H1 (cell line): ENCODE results near the gene NREP. TPM values are rescaled to one million over a fixed set of nuclear protein-coding genes. Genes with fewer than 3 reads are reported as not detected.

ENCODE experiments used
- CTCF ChIA-PET: fragments of 300-600 bp; sonication (Branson Sonifier 250); formaldehyde crosslinking; loops from one replicate; lab custom pipeline; 2021; ENCODE audit not compliant: partially characterized antibody; lab: Charles Lee
- POLR2A ChIA-PET: fragments of 300-600 bp; sonication (Branson Sonifier 250); formaldehyde crosslinking; loops from one replicate; lab custom pipeline; 2021; ENCODE audit warnings: inconsistent platforms; ENCODE audit not compliant: partially characterized antibody; lab: Charles Lee
- DNase-seq, 2 experiments: peaks; one replicate each; pipeline versions ENCODE4 v3.0.0 to v3.0.0-alpha.2; 2010 to 2022; ENCODE audit warnings: low spot score in 2 of 2, low read depth in 1 of 2, mixed read lengths in 1 of 2
- FAIRE-seq: peaks from 2 replicates; lab custom pipeline; 2011; peaks lifted over from hg19 to GRCh38; lab: Jason Lieb, UNC
- H2AFZ ChIP-seq: 2 replicates; pipeline ENCODE4 v1.8.1; 2012; ENCODE audit warnings: low read length, inconsistent platforms
- H2AK5ac ChIP-seq: 2 replicates; pipeline ENCODE4 v1.6.1; 2013; ENCODE audit warnings: low read depth, low read length
- H2BK120ac ChIP-seq: replicated peaks from 2 replicates; pipeline ENCODE3; 2013; ENCODE audit warnings: low read depth, low read length, inconsistent platforms
- H2BK12ac ChIP-seq: 2 replicates; pipeline ENCODE4 v1.6.1; 2013; ENCODE audit warnings: low read depth, low read length
- H2BK15ac ChIP-seq: 2 replicates; pipeline ENCODE4 v1.6.1; 2013; ENCODE audit warnings: low read length
- H2BK20ac ChIP-seq: 2 replicates; pipeline ENCODE4 v1.6.1; 2013; ENCODE audit warnings: low read length
- H2BK5ac ChIP-seq: 2 replicates; pipeline ENCODE4 v1.6.1; 2013; ENCODE audit warnings: low read depth, low read length
- H3K14ac ChIP-seq: 2 replicates; pipeline ENCODE4 v1.6.1; 2013; ENCODE audit warnings: inconsistent platforms; ENCODE audit not compliant: insufficient read length
- H3K18ac ChIP-seq: 2 replicates; pipeline ENCODE4 v1.6.1; 2013; ENCODE audit warnings: low read length; ENCODE audit errors: extremely low read depth
- H3K23ac ChIP-seq: 2 replicates; pipeline ENCODE4 v1.6.1; 2013; ENCODE audit warnings: inconsistent platforms; ENCODE audit not compliant: insufficient read length
- H3K23me2 ChIP-seq: 2 replicates; pipeline ENCODE4 v1.6.1; 2013; ENCODE audit warnings: low read depth, low read length
- H3K27ac ChIP-seq: 2 replicates; pipeline ENCODE4 v1.6.1; 2011; ENCODE audit warnings: low read depth, low read length, inconsistent platforms
- H3K27me3 ChIP-seq, 4 experiments: replicated peaks in 1 of 4; 1 replicate in 1 of 4; 2 replicates in 3 of 4; pipeline versions ENCODE4 v1.6.1 to v1.8.1; 2011 to 2013; ENCODE audit warnings: low read length in 3 of 4, mild to moderate bottlenecking in 3 of 4, inconsistent platforms in 2 of 4, mixed read lengths in 2 of 4, moderate library complexity in 1 of 4; ENCODE audit not compliant: control insufficient read depth in 3 of 4, insufficient read depth in 3 of 4; ENCODE audit errors: extremely low read depth in 1 of 4
- H3K36me3 ChIP-seq, 4 experiments: 2 replicates each; pipeline versions ENCODE4 v1.6.1 to v1.8.1; 2011 to 2013; ENCODE audit warnings: mild to moderate bottlenecking in 4 of 4, low read length in 3 of 4, moderate library complexity in 2 of 4, control low read depth in 1 of 4, inconsistent platforms in 1 of 4; ENCODE audit not compliant: insufficient read depth in 4 of 4, control insufficient read depth in 2 of 4
- H3K4ac ChIP-seq: replicated peaks from 2 replicates; pipeline ENCODE3; 2013; ENCODE audit warnings: low read length, low read depth, mixed read lengths, inconsistent platforms; ENCODE audit not compliant: insufficient read length
- H3K4me1 ChIP-seq, 4 experiments: replicated peaks in 1 of 4; 1 replicate in 1 of 4; 2 replicates in 3 of 4; pipeline versions ENCODE4 v1.6.1 to v1.8.1; 2011 to 2013; ENCODE audit warnings: low read length in 3 of 4, inconsistent platforms in 2 of 4, mixed read lengths in 1 of 4; ENCODE audit not compliant: insufficient read depth in 4 of 4, control insufficient read depth in 3 of 4
- H3K4me2 ChIP-seq, 2 experiments: 2 replicates each; pipeline versions ENCODE4 v1.6.1 to v1.8.1; 2011 to 2013; ENCODE audit warnings: low read depth in 2 of 2, low read length in 2 of 2, control low read depth in 1 of 2, inconsistent platforms in 1 of 2, mild to moderate bottlenecking in 1 of 2; ENCODE audit not compliant: insufficient read depth in 1 of 2
- H3K4me3 ChIP-seq, 4 experiments: fragments of 200-600, 300-600 bp in 1 of 4; sonication (generic), shearing (Covaris generic), sonication (Bioruptor Twin) in 1 of 4; 2 replicates each; pipeline versions ENCODE4 v1.5.1 to v1.8.1; 2011 to 2016; ENCODE audit warnings: low read length in 4 of 4, low read depth in 3 of 4, control low read depth in 2 of 4, inconsistent platforms in 2 of 4, mild to moderate bottlenecking in 2 of 4, mixed read lengths in 1 of 4, moderate library complexity in 1 of 4; ENCODE audit not compliant: insufficient read depth in 2 of 4; ENCODE audit errors: extremely low read depth in 1 of 4
- H3K56ac ChIP-seq: replicated peaks from 2 replicates; pipeline ENCODE3; 2013; ENCODE audit warnings: low read depth, mild to moderate bottlenecking, mixed read lengths, low read length, inconsistent platforms; ENCODE audit not compliant: insufficient read length
- H3K79me1 ChIP-seq: 2 replicates; pipeline ENCODE4 v1.6.1; 2013; ENCODE audit warnings: low read depth, low read length, control low read depth
- H3K79me2 ChIP-seq, 2 experiments: 2 replicates each; pipeline versions ENCODE4 v1.6.1 to v1.8.1; 2012 to 2013; ENCODE audit warnings: low read length in 2 of 2, mild to moderate bottlenecking in 2 of 2, inconsistent platforms in 1 of 2; ENCODE audit not compliant: insufficient read depth in 2 of 2, control insufficient read depth in 1 of 2
- H3K9ac ChIP-seq, 4 experiments: replicated peaks in 1 of 4; 1 replicate in 1 of 4; 2 replicates in 3 of 4; pipeline versions ENCODE4 v1.6.1 to v1.8.1; 2011 to 2013; ENCODE audit warnings: low read depth in 3 of 4, low read length in 3 of 4, control low read depth in 2 of 4, mild to moderate bottlenecking in 2 of 4, moderate library complexity in 2 of 4, inconsistent platforms in 1 of 4; ENCODE audit errors: extremely low read depth in 1 of 4
- H3K9me3 ChIP-seq, 2 experiments: 2 replicates each; pipeline versions ENCODE4 v1.6.1 to v1.8.1; 2012 to 2013; ENCODE audit warnings: mild to moderate bottlenecking in 2 of 2, moderate library complexity in 2 of 2, control low read depth in 1 of 2, inconsistent platforms in 1 of 2, low read depth in 1 of 2, low read length in 1 of 2, mixed read lengths in 1 of 2; ENCODE audit not compliant: insufficient read depth in 2 of 2
- H4K20me1 ChIP-seq, 2 experiments: replicated peaks in 1 of 2; 2 replicates each; pipeline versions ENCODE3 to v1.8.1; 2011 to 2013; ENCODE audit warnings: inconsistent platforms in 2 of 2, low read length in 2 of 2, mild to moderate bottlenecking in 1 of 2; ENCODE audit not compliant: insufficient read depth in 2 of 2, control insufficient read depth in 1 of 2
- H4K5ac ChIP-seq: 2 replicates; pipeline ENCODE4 v1.6.1; 2013; ENCODE audit warnings: low read length, low read depth, mixed read lengths, inconsistent platforms; ENCODE audit not compliant: insufficient read length
- H4K8ac ChIP-seq: 2 replicates; pipeline ENCODE4 v1.8.0; 2013; ENCODE audit warnings: mild to moderate bottlenecking, moderate library complexity, low read length, inconsistent platforms; ENCODE audit not compliant: insufficient read depth; ENCODE audit errors: extremely low read depth
- H4K91ac ChIP-seq: replicated peaks from 2 replicates; pipeline ENCODE3; 2013; ENCODE audit warnings: low read length, mixed read lengths, inconsistent platforms; ENCODE audit not compliant: insufficient read length
- ATF2 ChIP-seq: IDR thresholded peaks from 2 replicates; pipeline ENCODE4 v1.6.1; 2012; ENCODE audit warnings: low read length, inconsistent platforms
- BRCA1 ChIP-seq: IDR thresholded peaks from 2 replicates; pipeline ENCODE4 v1.6.1; 2012; ENCODE audit warnings: low read depth, low read length, improper control_type of control experiment
- CHD1 ChIP-seq: IDR thresholded peaks from 2 replicates; pipeline ENCODE4 v1.6.1; 2012; ENCODE audit warnings: low read depth, low read length, improper control_type of control experiment
- CTBP2 ChIP-seq: IDR thresholded peaks from 2 replicates; pipeline ENCODE4 v1.7.0; 2011; ENCODE audit warnings: borderline replicate concordance, mild to moderate bottlenecking, moderate library complexity, mixed read lengths, low read length; ENCODE audit not compliant: insufficient read depth, insufficient read length
- HDAC6 ChIP-seq: IDR thresholded peaks from one replicate; pipeline ENCODE4 v1.7.1; 2012; ENCODE audit warnings: low read depth, mild to moderate bottlenecking, inconsistent platforms, low read length, moderate library complexity
- JUN ChIP-seq: IDR thresholded peaks from 2 replicates; pipeline ENCODE4 v1.6.1; 2011; ENCODE audit warnings: low read depth, mild to moderate bottlenecking, improper control_type of control experiment, low read length
- RFX5 ChIP-seq: IDR thresholded peaks from 2 replicates; pipeline ENCODE4 v1.6.1; 2011; ENCODE audit warnings: low read depth, low read length, improper control_type of control experiment, borderline replicate concordance
- SP2 ChIP-seq: IDR thresholded peaks from 2 replicates; pipeline ENCODE4 v1.6.1; 2012; ENCODE audit warnings: mild to moderate bottlenecking, low read length, inconsistent platforms
- SUZ12 ChIP-seq: fragments of 200-600 bp; sonication (generic); IDR thresholded peaks from 2 replicates; pipeline ENCODE4 v1.6.1; 2012; ENCODE audit warnings: mild to moderate bottlenecking, inconsistent platforms, low read length, moderate library complexity, mixed read lengths
- TAF1 ChIP-seq: IDR thresholded peaks from 2 replicates; pipeline ENCODE4 v1.6.1; 2011; ENCODE audit warnings: mild to moderate bottlenecking, low read depth, low read length
- TBP ChIP-seq: IDR thresholded peaks from 2 replicates; pipeline ENCODE4 v1.6.1; 2011; ENCODE audit warnings: low read depth, low read length, improper control_type of control experiment
- ZNF274 ChIP-seq: IDR thresholded peaks from 2 replicates; pipeline ENCODE4 v1.7.0; 2012; ENCODE audit warnings: low read length, borderline replicate concordance; ENCODE audit errors: extremely low read depth
- WGBS, 2 experiments: shearing (Covaris generic) in 1 of 2; methylation state at CpG; one replicate each; pipeline versions ENCODE4 v1.1.6 to v1.1.7; 2013 to 2015; ENCODE audit warnings: low lambda C conversion rate in 2 of 2, mixed read lengths in 2 of 2, inconsistent platforms in 1 of 2, low coverage in 1 of 2, missing lambda C conversion rate in 1 of 2; ENCODE audit not compliant: insufficient replicate concordance in 2 of 2, insufficient coverage in 1 of 2, insufficient read length in 1 of 2; ENCODE audit errors: extremely low coverage in 1 of 2, missing lambda C conversion rate in 1 of 2; 5-methylcytosine and 5-hydroxymethylcytosine counted together
- polyA plus RNA-seq, 7 experiments: library from polyadenylated mRNA; depleted of rRNA in 3 of 7; stranded (reverse) in 5 of 7; unstranded in 2 of 7; fragments of >200 nt in 5 of 7; fragments of 200-250 nt in 2 of 7; gene quantifications; 1 replicate in 5 of 7; 2 replicates in 1 of 7; 4 replicates in 1 of 7; pipeline versions ENCODE4 v1.2.1 to v1.2.3, GENCODE V29; 2011 to 2013; ENCODE audit warnings: missing spikeins in 2 of 7, mixed read lengths in 2 of 7
- total RNA-seq: library from RNA; stranded (reverse); fragmentation: NEBNext Ultra II Directional; extraction: Animal tissue kit (Norgen Biotek cat#: 25700); gene quantifications from 2 replicates; pipeline ENCODE4 v1.2.1, GENCODE V29; 2021

NREP gene
- total and polyA plus RNA-seq, 2 of the 8 experiments (the other 6 are each of a cell fraction or from before 2014, with no cell fraction given) = 254 to 301 TPM

- peak overlapping the region; percentile 50 to 99 (median 74) for H3K4me3 ChIP-seq
- H3K4me2 ChIP-seq = peak overlapping the region; percentile 80 to 90
- H2BK5ac ChIP-seq = peak overlapping the region; percentile 92
- no peaks in the 10 kb centered on the region for H3K79me1 ChIP-seq
- H3K27me3 ChIP-seq = no peaks in the 10 kb centered on the region; a peak in 1 of 7 replicates
- no peak overlapping the region for H2BK120ac ChIP-seq
- ChIA-PET POLR2A (interaction anchor here (0.7 to 3.7 kb wide), 23 partner anchors 8 to 406 kb away, joined by 3 to 28 read pairs (median 5); partner anchors contain the start of gene STARD4), CTCF (interaction anchor here (0.8 to 2.4 kb wide), 3 partner anchors 9 to 207 kb away, joined by 3 to 6 read pairs (median 3); no protein-coding TSS in a partner anchor)
- peaks cover 0 to 36% of the 10 kb centered on the region in 2 experiments; a peak in 3 of 4 replicates for H3K79me2 ChIP-seq
- 5% methylated on average over 5 of the region's 5 CpGs; no CpG with 5 or more reads in 1 of the 2 experiments for WGBS, 2 experiments
- FAIRE-seq (no peak), DNase-seq (no peak)
- no peak overlapping the region; the same call in 1 of the 2 replicates for H2BK15ac ChIP-seq
- H3K18ac ChIP-seq = peak overlapping the region; percentile 52; the same call in 1 of the 2 replicates
- peak overlapping the region; percentile 83 for H4K91ac ChIP-seq
- no peak overlapping the region for H2AFZ ChIP-seq
- H3K9ac ChIP-seq = peak overlapping the region; percentile 70 to 97 (median 85); a peak in 6 of 7 replicates
- peak overlapping the region; percentile 60 for H3K56ac ChIP-seq
- H3K27ac ChIP-seq = peak overlapping the region; percentile 94
- peaks cover 4% of the 10 kb centered on the region for H3K23me2 ChIP-seq
- no peak overlapping the region for H3K14ac ChIP-seq
- no peak overlapping the region for H2BK20ac ChIP-seq
- peak overlapping the region; percentile 100; the same call in 1 of the 2 replicates for H4K8ac ChIP-seq
- no peak overlapping the region; the same call in 1 of the 2 replicates for H2BK12ac ChIP-seq
- peaks cover 0 to 10% (median 0%) of the 10 kb centered on the region in 4 experiments; a peak in 3 of 8 replicates for H3K36me3 ChIP-seq
- peaks cover 0 to 7% (median 3%) of the 10 kb centered on the region in 4 experiments; a peak in 3 of 7 replicates for H3K4me1 ChIP-seq
- H4K5ac ChIP-seq = peak overlapping the region; percentile 96
- peak overlapping the region; percentile 59 for H3K4ac ChIP-seq
- H2AK5ac ChIP-seq = no peak overlapping the region
- no peaks in the 10 kb centered on the region for H4K20me1 ChIP-seq
- H3K9me3 ChIP-seq = no peaks in the 10 kb centered on the region
- H3K23ac ChIP-seq = no peak overlapping the region
- TF ChIP-seq ZNF274 (no peak), CTBP2 (no peak), SUZ12 (no peak), ATF2 (no peak), JUN (no peak), RFX5 (no peak), TBP (no peak; the same call in 1 of the 2 replicates), TAF1 (no peak), HDAC6 (no peak), CHD1 (no peak), SP2 (no peak), BRCA1 (no peak)
Measured at GRCh38 chr5:111758284-111758628, 1.3 kb upstream of the NREP start.
